ENCODE results near the gene DPF1. TPM values are rescaled to one million over a fixed set of nuclear protein-coding genes. Genes with fewer than 3 reads are reported as not detected.

The DPF1 gene
- total and polyA plus RNA-seq, 2 donors (not counting 1 experiment from before 2014, with no cell fraction given), result 0.50 to 1.6 TPM

GRCh38 chr19:38247126-38247525 is 23.1 kb upstream of the DPF1 start:
- peak overlapping the region; percentile 43 for H3K27ac ChIP-seq (ENCODE audit: insufficient read depth, low read length)
- no peak for TF ChIP-seq EZH2 (IDR thresholded peaks at IDR 0.05; ENCODE audit: low read length, missing control alignments)
- no peak for TF ChIP-seq CTCF (conservative IDR thresholded peaks at IDR 0.05 in 1 of 2, IDR thresholded peaks at IDR 0.05 in 1 of 2; ENCODE audit: low read depth in 1 of 2, low read length in 2 of 2)
- H4K20me1 ChIP-seq (ENCODE audit: control insufficient read depth, extremely low read depth, insufficient read depth, low read length), result no peaks in the 10 kb centered on the region
- H3K27me3 ChIP-seq (ENCODE audit: control insufficient read depth, insufficient read depth, low read length), result no peaks in the 10 kb centered on the region
- no peaks in the 10 kb centered on the region for H3K9me3 ChIP-seq (ENCODE audit: control insufficient read depth, insufficient read depth, low read depth, low read length)
- no peak overlapping the region for H3K4me3 ChIP-seq (replicated peaks in 1 of 4; ENCODE audit: control extremely low read depth in 1 of 4, insufficient read depth in 1 of 4, low read depth in 3 of 4, low read length in 4 of 4)
- no peak for DNase-seq (ENCODE audit: low read depth in 2 of 2)
- no peaks in the 10 kb centered on the region for H3K79me2 ChIP-seq (ENCODE audit: control insufficient read depth, insufficient read depth, low read length)
- no peak overlapping the region for H3K9ac ChIP-seq (ENCODE audit: insufficient read depth, low read length)
- no peak overlapping the region for H2AFZ ChIP-seq (ENCODE audit: low read length)
- H3K4me1 ChIP-seq (ENCODE audit: control insufficient read depth, extremely low read depth, insufficient read depth, low read length), result peaks cover 17% of the 10 kb centered on the region
- no peak overlapping the region for H3K4me2 ChIP-seq (ENCODE audit: extremely low read depth, insufficient read depth, low read length)
- no peaks in the 10 kb centered on the region for H3K36me3 ChIP-seq (ENCODE audit: control insufficient read depth, insufficient read depth, low read length)

DNA sequence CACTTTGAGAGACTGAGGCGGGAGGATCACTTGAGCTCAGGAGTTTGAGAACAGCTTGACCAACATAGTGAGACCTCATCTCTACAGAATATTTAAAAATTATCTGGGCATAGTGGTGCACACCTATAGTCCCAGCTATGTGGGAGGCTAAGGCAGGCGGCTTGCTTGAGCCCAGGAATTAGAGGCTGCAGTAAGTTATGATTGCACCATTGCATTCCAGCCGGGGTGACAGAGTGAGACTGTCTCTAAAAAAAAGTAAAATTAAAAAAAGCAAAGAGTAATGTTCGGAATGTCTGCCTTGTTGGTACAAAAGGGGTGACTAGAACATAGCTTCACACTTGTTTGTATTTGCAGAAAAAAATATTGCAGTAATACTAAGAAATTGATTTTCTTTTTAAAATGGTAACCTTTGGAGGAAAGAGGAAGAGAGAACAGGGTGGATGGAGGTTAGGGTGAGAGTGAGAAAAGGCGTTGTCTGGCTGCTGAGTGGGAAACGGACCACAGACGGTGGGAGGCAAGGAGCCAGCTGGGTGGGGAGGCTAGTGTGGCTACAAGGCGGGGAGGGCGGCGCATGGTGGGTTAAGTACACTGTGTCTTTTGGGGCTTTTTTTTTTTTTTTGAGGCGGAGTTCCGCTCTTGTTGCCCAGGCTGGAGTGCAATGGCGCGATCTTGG is 21.9 kb upstream of the DPF1 start:
- Histone ChIP-seq H4K20me1 (ENCODE audit: control insufficient read depth, extremely low read depth, insufficient read depth, low read length) (no peaks in the 10 kb centered on the region), H3K36me3 (ENCODE audit: control insufficient read depth, insufficient read depth, low read length) (no peaks in the 10 kb centered on the region), H3K4me1 (ENCODE audit: control insufficient read depth, extremely low read depth, insufficient read depth, low read length) (peaks cover 13% of the 10 kb centered on the region), H3K27me3 (ENCODE audit: control insufficient read depth, insufficient read depth, low read length) (no peaks in the 10 kb centered on the region), H3K27ac (ENCODE audit: insufficient read depth, low read length) (no peak overlapping the region), H3K79me2 (ENCODE audit: control insufficient read depth, insufficient read depth, low read length) (no peaks in the 10 kb centered on the region), H3K9ac (ENCODE audit: insufficient read depth, low read length) (no peak overlapping the region), H3K9me3 (ENCODE audit: control insufficient read depth, insufficient read depth, low read depth, low read length) (no peaks in the 10 kb centered on the region), H3K4me2 (ENCODE audit: extremely low read depth, insufficient read depth, low read length) (no peak overlapping the region), H2AFZ (ENCODE audit: low read length) (no peak overlapping the region), H3K4me3 (replicated peaks in 1 of 4; ENCODE audit: control extremely low read depth in 1 of 4, insufficient read depth in 1 of 4, low read depth in 3 of 4, low read length in 4 of 4) (no peak overlapping the region)
- no peak for DNase-seq (ENCODE audit: low read depth in 2 of 2)
- TF ChIP-seq EZH2 (IDR thresholded peaks at IDR 0.05; ENCODE audit: low read length, missing control alignments) (no peak), CTCF (conservative IDR thresholded peaks at IDR 0.05 in 1 of 2, IDR thresholded peaks at IDR 0.05 in 1 of 2; ENCODE audit: low read depth in 1 of 2, low read length in 2 of 2) (no peak)

GRCh38 chr19:38243279-38243673 is 19.3 kb upstream of the DPF1 start:
- Histone ChIP-seq H3K9ac (ENCODE audit: insufficient read depth, low read length) (no peak overlapping the region), H3K4me1 (ENCODE audit: control insufficient read depth, extremely low read depth, insufficient read depth, low read length) (peaks cover 11% of the 10 kb centered on the region), H3K9me3 (ENCODE audit: control insufficient read depth, insufficient read depth, low read depth, low read length) (no peaks in the 10 kb centered on the region), H2AFZ (ENCODE audit: low read length) (no peak overlapping the region), H3K79me2 (ENCODE audit: control insufficient read depth, insufficient read depth, low read length) (no peaks in the 10 kb centered on the region), H3K36me3 (ENCODE audit: control insufficient read depth, insufficient read depth, low read length) (no peaks in the 10 kb centered on the region), H3K4me3 (replicated peaks in 1 of 4; ENCODE audit: control extremely low read depth in 1 of 4, insufficient read depth in 1 of 4, low read depth in 3 of 4, low read length in 4 of 4) (no peak overlapping the region), H3K27me3 (ENCODE audit: control insufficient read depth, insufficient read depth, low read length) (no peaks in the 10 kb centered on the region), H4K20me1 (ENCODE audit: control insufficient read depth, extremely low read depth, insufficient read depth, low read length) (no peaks in the 10 kb centered on the region), H3K4me2 (ENCODE audit: extremely low read depth, insufficient read depth, low read length) (no peak overlapping the region), H3K27ac (ENCODE audit: insufficient read depth, low read length) (no peak overlapping the region)
- DNase-seq (ENCODE audit: low read depth in 2 of 2), result no peak
- TF ChIP-seq CTCF (conservative IDR thresholded peaks at IDR 0.05 in 1 of 2, IDR thresholded peaks at IDR 0.05 in 1 of 2; ENCODE audit: low read depth in 1 of 2, low read length in 2 of 2) (no peak), EZH2 (IDR thresholded peaks at IDR 0.05; ENCODE audit: low read length, missing control alignments) (no peak)
